ENCODE measurements around the gene ATP2A1.

GRCh38 chr16:28869201-28869600 lies 9.1 kb upstream of the ATP2A1 start:
- no peak for TF ChIP-seq CTCF (IDR thresholded peaks at IDR 0.05)
- TF ChIP-seq POLR2A (IDR thresholded peaks at IDR 0.05), result no peak

All from uterus (tissue), 2 donors.